Stomach (tissue), 4 donors: ENCODE results near the gene HACL1.
"Not testable (repeated sequence)": the region's sequence is repeated elsewhere in the genome, so short reads cannot be mapped to it uniquely, and the experiment has no call there.

Experiments
- EP300 ChIP-seq: sonication (generic); formaldehyde crosslinking; IDR thresholded peaks from one replicate; pipeline ENCODE4 v1.6.1; 2017; ENCODE audit warnings: antibody characterized with exemption
- POLR2AphosphoS5 ChIP-seq, 3 donors: sonication (generic); formaldehyde crosslinking; IDR thresholded peaks; one replicate each; pipeline ENCODE4 v1.6.1; 2016; ENCODE audit warnings: antibody characterized with exemption in 3 of 3
- TF ChIP-seq, protein P1 (sequence below), 7 experiments: fragments of 450-650 bp in 4 of 7; fragments of 200-600 bp in 3 of 7; sonication (generic) in 3 of 7; IDR thresholded peaks; one replicate each; pipeline ENCODE4 v1.5.1; 2016 to 2019; ENCODE audit warnings: antibody characterized with exemption in 7 of 7, control low read depth in 2 of 7, mild to moderate bottlenecking in 1 of 7

DNA sequence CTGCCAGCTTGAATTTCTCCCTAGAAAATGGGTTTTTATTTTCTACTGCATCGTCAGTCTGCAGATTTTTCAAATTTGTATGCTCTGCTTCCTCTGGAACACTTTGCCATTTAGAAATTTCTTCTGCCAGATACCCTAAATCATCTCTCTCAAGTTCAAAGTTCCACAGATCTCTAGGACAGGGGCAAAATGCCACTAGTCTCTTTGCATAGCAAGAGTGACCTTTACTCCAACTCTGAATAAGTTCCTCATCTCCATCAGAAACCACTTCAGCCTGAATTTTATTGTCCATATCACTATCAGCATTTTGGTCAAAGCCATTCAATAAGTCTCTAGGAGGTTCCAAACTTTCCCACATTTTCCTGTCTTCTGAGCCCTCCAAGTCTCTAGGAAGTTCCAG is 3.2 kb upstream of the HACL1 start:
- TF ChIP-seq, protein P1, sequence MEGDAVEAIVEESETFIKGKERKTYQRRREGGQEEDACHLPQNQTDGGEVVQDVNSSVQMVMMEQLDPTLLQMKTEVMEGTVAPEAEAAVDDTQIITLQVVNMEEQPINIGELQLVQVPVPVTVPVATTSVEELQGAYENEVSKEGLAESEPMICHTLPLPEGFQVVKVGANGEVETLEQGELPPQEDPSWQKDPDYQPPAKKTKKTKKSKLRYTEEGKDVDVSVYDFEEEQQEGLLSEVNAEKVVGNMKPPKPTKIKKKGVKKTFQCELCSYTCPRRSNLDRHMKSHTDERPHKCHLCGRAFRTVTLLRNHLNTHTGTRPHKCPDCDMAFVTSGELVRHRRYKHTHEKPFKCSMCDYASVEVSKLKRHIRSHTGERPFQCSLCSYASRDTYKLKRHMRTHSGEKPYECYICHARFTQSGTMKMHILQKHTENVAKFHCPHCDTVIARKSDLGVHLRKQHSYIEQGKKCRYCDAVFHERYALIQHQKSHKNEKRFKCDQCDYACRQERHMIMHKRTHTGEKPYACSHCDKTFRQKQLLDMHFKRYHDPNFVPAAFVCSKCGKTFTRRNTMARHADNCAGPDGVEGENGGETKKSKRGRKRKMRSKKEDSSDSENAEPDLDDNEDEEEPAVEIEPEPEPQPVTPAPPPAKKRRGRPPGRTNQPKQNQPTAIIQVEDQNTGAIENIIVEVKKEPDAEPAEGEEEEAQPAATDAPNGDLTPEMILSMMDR (IDR thresholded peaks at IDR 0.05): not testable (repeated sequence)
- TF ChIP-seq POLR2AphosphoS5 (IDR thresholded peaks at IDR 0.05); EP300: not testable (repeated sequence)
